ENCODE data around the gene OSER1. TPM values are rescaled to one million over a fixed set of nuclear protein-coding genes. Genes with fewer than 3 reads are reported as not detected.
"Not testable (repeated sequence)": the region's sequence is repeated elsewhere in the genome, so short reads cannot be mapped to it uniquely, and the experiment has no call there.

The OSER1 gene
- 29.9 TPM for total RNA-seq
- long read RNA-seq, transcript OSER1-201 (4 exons, 1,572 nt), result major isoform, 83 of 99 reads
- long read RNA-seq, partial matches to known transcripts, result 3 of 99 reads
- long read RNA-seq, other reads (novel, unspliced or antisense), result 13 of 99 reads

- peak; percentile 100 for DNase-seq (ENCODE audit: low spot score)
These were observed at the start of gene OSER1 for GRCh38 chr20:44210406-44211176. TSS of gene OSER1 (minus strand) at chr20:44210771. CDS start at chr20:44206957, 3,814 bp downstream.

- DNase-seq (ENCODE audit: low spot score), result no peak
These were observed 47.8 kb upstream of the OSER1 start for GRCh38 chr20:44258226-44258890.

- no peak for DNase-seq (ENCODE audit: low spot score)
These were observed 46.4 kb upstream of the OSER1 start for GRCh38 chr20:44256961-44257360.

GRCh38 chr20:44255942-44256341 lies 45.4 kb upstream of the OSER1 start:
- no peak for DNase-seq (ENCODE audit: low spot score)

- DNase-seq (ENCODE audit: low spot score), result no peak
These were observed 43.5 kb upstream of the OSER1 start for GRCh38 chr20:44254073-44254472.

- no peak for DNase-seq (ENCODE audit: low spot score)
These were observed 43.0 kb upstream of the OSER1 start for GRCh38 chr20:44253528-44253927.

- DNase-seq (ENCODE audit: low spot score), result no peak
These were observed 40.7 kb upstream of the OSER1 start for GRCh38 chr20:44251284-44251683.

- no peak for DNase-seq (ENCODE audit: low spot score)
These were observed 37.8 kb upstream of the OSER1 start for GRCh38 chr20:44248410-44248759.

GRCh38 chr20:44247586-44248409 lies 37.2 kb upstream of the OSER1 start:
- no peak for DNase-seq (ENCODE audit: low spot score)

GRCh38 chr20:44247131-44247571 lies 36.6 kb upstream of the OSER1 start, which contains the start of gene GDAP1L1:
TSS of gene GDAP1L1 (plus strand) at chr20:44247308. CDS start at chr20:44247335, 27 bp downstream.
- DNase-seq (ENCODE audit: low spot score), result no peak

GRCh38 chr20:44245977-44246376 lies 35.4 kb upstream of the OSER1 start:
- no peak for DNase-seq (ENCODE audit: low spot score)

GRCh38 chr20:44241796-44242195 lies 31.2 kb upstream of the OSER1 start:
- no peak for DNase-seq (ENCODE audit: low spot score)

GRCh38 chr20:44236840-44237239 lies 26.3 kb upstream of the OSER1 start:
- DNase-seq (ENCODE audit: low spot score), result not testable (repeated sequence)

GRCh38 chr20:44235702-44236101 lies 25.1 kb upstream of the OSER1 start:
- DNase-seq (ENCODE audit: low spot score), result no peak

GRCh38 chr20:44234566-44235317 lies 24.2 kb upstream of the OSER1 start:
- no peak for DNase-seq (ENCODE audit: low spot score)

GRCh38 chr20:44233436-44234016 lies 23.0 kb upstream of the OSER1 start:
- DNase-seq (ENCODE audit: low spot score), result no peak

- DNase-seq (ENCODE audit: low spot score), result not testable (repeated sequence)
These were observed 21.9 kb upstream of the OSER1 start for GRCh38 chr20:44232469-44232856.

- DNase-seq (ENCODE audit: low spot score), result peak; percentile 55
These were observed 21.3 kb upstream of the OSER1 start for GRCh38 chr20:44231713-44232468.

GRCh38 chr20:44231193-44231592 lies 20.6 kb upstream of the OSER1 start:
- peak; percentile 30 for DNase-seq (ENCODE audit: low spot score)
